D721Med (cell line): ENCODE measurements around the gene ADAP1.

Experiments
- DNase-seq: peaks from one replicate; pipeline ENCODE4 v3.0.0; 2011; ENCODE audit warnings: low spot score; ENCODE audit not compliant: insufficient read length
- FAIRE-seq: peaks from 2 replicates; lab custom pipeline; 2011; peaks lifted over from hg19 to GRCh38; lab: Jason Lieb, UNC
- TF ChIP-seq, protein P1 (sequence below): IDR thresholded peaks from 2 replicates; pipeline ENCODE4 v1.5.1; 2012; ENCODE audit warnings: mild to moderate bottlenecking, control low read depth; ENCODE audit not compliant: insufficient read depth; ENCODE audit errors: missing control alignments

Gene ADAP1

GRCh38 chr7:914521-915194 is 39.8 kb downstream of the ADAP1 start:
- DNase-seq = no peak
- no peak for FAIRE-seq
- TF ChIP-seq, protein P1, sequence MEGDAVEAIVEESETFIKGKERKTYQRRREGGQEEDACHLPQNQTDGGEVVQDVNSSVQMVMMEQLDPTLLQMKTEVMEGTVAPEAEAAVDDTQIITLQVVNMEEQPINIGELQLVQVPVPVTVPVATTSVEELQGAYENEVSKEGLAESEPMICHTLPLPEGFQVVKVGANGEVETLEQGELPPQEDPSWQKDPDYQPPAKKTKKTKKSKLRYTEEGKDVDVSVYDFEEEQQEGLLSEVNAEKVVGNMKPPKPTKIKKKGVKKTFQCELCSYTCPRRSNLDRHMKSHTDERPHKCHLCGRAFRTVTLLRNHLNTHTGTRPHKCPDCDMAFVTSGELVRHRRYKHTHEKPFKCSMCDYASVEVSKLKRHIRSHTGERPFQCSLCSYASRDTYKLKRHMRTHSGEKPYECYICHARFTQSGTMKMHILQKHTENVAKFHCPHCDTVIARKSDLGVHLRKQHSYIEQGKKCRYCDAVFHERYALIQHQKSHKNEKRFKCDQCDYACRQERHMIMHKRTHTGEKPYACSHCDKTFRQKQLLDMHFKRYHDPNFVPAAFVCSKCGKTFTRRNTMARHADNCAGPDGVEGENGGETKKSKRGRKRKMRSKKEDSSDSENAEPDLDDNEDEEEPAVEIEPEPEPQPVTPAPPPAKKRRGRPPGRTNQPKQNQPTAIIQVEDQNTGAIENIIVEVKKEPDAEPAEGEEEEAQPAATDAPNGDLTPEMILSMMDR = no peak

DNA sequence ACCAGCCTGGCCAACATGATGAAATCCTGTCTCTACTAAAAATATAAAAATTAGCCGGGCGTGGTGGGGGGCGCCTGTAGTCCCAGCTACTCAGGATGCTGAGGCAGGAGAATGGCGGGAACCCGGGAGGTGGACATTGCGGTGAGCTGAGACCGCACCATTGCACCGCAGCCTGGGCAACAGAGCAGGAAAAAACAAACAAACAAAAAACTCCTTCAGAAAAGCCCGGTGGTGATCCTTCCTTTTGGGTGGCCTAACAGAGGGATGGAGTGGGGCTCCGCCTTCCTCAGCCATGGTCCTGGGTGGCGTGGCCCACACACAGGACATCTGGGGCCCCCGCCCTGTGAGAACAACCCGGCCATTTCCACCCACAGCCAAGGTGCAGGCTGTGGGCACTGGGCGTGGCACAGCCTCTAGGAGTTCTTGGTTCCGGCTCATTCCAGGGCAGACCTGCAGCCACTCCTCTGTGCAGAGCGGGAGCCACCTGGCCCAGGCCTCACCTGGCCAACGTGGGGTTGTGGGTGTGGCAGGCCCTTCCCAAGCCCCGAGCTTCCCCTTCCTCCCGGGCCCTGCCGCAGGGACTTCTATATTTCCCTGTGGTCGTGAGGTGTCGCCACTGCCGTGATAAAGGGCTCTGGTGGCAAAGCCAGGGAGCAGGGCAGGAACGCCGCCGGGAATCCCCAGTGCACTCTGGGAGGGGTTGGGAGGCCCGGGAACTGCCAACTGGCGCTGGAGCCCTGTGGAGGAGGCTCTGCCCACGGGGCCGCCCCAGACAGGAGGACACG is 40.6 kb downstream of the ADAP1 start:
- TF ChIP-seq, protein P1 = no peak
- FAIRE-seq (no peak), DNase-seq (no peak)

- FAIRE-seq (no peak), DNase-seq (no peak)
- TF ChIP-seq, protein P1 = no peak
Measured at GRCh38 chr7:911791-912480, 42.5 kb downstream of the ADAP1 start.

DNA sequence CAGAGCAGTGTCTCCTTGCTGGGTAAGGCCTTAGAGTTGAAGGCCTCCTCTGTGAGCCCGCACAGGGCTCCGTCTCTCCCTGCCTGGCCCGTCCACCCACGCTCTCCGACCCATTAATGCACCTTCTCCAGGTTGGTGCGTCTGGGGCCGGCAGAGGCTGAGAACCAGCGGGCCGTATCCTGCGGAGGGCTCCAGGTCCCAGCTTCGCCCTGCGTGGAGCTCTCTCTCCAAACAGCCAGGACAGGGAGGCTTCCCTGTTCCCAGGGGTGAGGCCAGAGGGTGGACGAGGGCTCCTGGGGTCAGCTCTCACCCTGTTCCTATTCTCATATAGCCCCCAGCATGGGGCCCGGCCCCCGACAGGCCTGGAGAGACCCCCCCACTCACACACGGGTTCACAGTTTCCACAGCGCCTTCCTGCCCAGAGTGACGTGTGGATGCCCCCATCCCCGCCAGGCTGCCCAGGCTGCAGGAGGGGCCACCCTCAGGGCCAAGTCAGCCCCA is 43.5 kb downstream of the ADAP1 start:
- TF ChIP-seq, protein P1 = no peak
- FAIRE-seq = no peak
- DNase-seq = no peak

- no peak for FAIRE-seq
- TF ChIP-seq, protein P1 = no peak
- no peak for DNase-seq
Measured at GRCh38 chr7:910441-910861, 44.0 kb downstream of the ADAP1 start.

DNA sequence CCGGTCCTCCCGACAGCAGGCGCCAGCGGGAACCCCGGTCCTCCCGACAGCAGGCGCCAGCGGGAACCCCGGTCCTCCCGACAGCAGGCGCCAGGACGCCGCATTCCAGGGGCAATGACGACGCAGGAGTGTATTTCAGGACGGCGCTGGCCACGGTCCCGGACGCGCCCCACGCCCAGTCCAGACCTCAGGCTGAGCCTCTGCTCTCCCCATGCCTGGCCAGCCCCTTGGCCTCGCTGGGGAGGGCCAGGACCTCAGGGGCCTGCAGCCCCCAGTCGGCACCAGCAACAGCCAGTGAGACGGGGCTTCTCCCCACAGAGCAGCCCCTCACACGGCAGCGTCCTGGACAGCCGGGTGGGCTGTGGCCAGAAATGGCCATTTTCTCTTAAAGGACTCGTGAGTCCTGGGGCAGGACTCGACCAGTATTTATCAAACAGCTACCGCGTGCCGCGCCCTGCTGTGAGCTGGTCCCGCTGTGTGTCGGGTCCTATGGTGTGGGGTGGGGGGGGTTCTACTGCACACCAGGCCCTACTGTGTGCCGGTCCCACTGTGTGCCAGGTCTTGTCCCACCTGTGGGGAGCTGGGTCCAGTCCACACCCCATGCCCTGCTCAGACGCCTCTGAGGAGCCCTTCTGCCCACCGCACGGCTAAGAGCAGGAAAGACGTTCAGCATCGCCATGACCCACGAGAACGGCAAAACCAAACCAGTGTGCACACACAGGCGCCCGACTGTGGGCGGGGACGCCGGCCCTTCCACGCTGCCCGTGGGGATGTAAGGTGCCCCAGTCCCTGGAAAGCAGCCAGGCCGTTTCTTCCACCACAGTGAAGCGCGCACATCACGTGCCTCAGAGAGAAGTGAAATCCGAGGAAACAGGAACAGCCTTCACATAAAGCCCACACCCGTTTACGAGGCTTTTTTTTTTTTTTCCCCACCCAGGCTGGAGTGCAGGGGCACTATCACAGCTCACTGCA is 44.8 kb downstream of the ADAP1 start:
- DNase-seq (no peak), FAIRE-seq (no peak)
- TF ChIP-seq, protein P1 = no peak
